Loucy (cell line): Measurements from ENCODE around the gene ZNF555.
"Not testable (repeated sequence)": the region's sequence is repeated elsewhere in the genome, so short reads cannot be mapped to it uniquely, and the experiment has no call there.

Experiments
- H2AFZ ChIP-seq: fragments of 200-600 bp; sonication (generic); 2 replicates; pipeline ENCODE4 v1.6.0; 2016; ENCODE audit warnings: antibody characterized with exemption, mild to moderate bottlenecking, low read length, moderate library complexity
- H3F3A ChIP-seq: fragments of 200-600 bp; 2 replicates; pipeline ENCODE4 v1.6.0; 2016; ENCODE audit warnings: antibody characterized with exemption, low read depth, mild to moderate bottlenecking
- H3K27me3 ChIP-seq: fragments of 200-600 bp; sonication (generic); 2 replicates; pipeline ENCODE4 v1.6.1; 2014; ENCODE audit warnings: low read length, mild to moderate bottlenecking; ENCODE audit not compliant: insufficient read depth, poor library complexity, severe bottlenecking
- H3K36me3 ChIP-seq: fragments of 200-600 bp; sonication (generic); 2 replicates; pipeline ENCODE4 v1.6.1; 2016; ENCODE audit warnings: low read length; ENCODE audit not compliant: insufficient read depth
- H3K4me1 ChIP-seq: fragments of 200-600 bp; sonication (generic); 2 replicates; pipeline ENCODE4 v1.5.1; 2014; ENCODE audit warnings: low read length, mild to moderate bottlenecking; ENCODE audit not compliant: insufficient read depth, poor library complexity, severe bottlenecking
- H3K4me2 ChIP-seq: fragments of 200-600 bp; sonication (generic); 2 replicates; pipeline ENCODE4 v1.6.0; 2014; ENCODE audit warnings: antibody characterized with exemption, low read length, low read depth, mild to moderate bottlenecking; ENCODE audit not compliant: poor library complexity, severe bottlenecking
- H3K4me3 ChIP-seq: fragments of 200-600 bp; sonication (generic); 2 replicates; pipeline ENCODE4 v1.5.1; 2014; ENCODE audit warnings: low read length, mild to moderate bottlenecking, mixed read lengths; ENCODE audit not compliant: poor library complexity, severe bottlenecking
- H3K79me2 ChIP-seq: fragments of 200-600 bp; sonication (generic); 2 replicates; pipeline ENCODE4 v1.6.1; 2014; ENCODE audit warnings: low read length; ENCODE audit not compliant: insufficient read depth
- H3K9ac ChIP-seq: fragments of 200-600 bp; sonication (generic); 2 replicates; pipeline ENCODE4 v1.6.0; 2014; ENCODE audit warnings: mild to moderate bottlenecking, low read depth, low read length, moderate library complexity; ENCODE audit not compliant: poor library complexity, severe bottlenecking
- H3K9me2 ChIP-seq: fragments of 200-600 bp; sonication (generic); replicated peaks from 2 replicates; pipeline ENCODE4 v1.6.1; 2016; ENCODE audit warnings: low read depth, low read length, mixed read lengths
- H3K9me3 ChIP-seq: fragments of 200-600 bp; sonication (generic); 2 replicates; pipeline ENCODE4 v1.6.1; 2014; ENCODE audit warnings: mild to moderate bottlenecking, antibody characterized with exemption, low read length, low read depth; ENCODE audit not compliant: insufficient read depth
- H4K20me1 ChIP-seq: fragments of 200-600 bp; sonication (generic); 2 replicates; pipeline ENCODE4 v1.6.0; 2014; ENCODE audit warnings: antibody characterized with exemption, low read length, mild to moderate bottlenecking; ENCODE audit not compliant: insufficient read depth, poor library complexity, severe bottlenecking
- EZH2phosphoT487 ChIP-seq: fragments of 200-600 bp; IDR thresholded peaks from 2 replicates; pipeline ENCODE4 v1.6.1; 2018; ENCODE audit warnings: antibody characterized with exemption, mild to moderate bottlenecking, moderate library complexity, borderline replicate concordance
- TF ChIP-seq, protein P1 (sequence below): fragments of 200-600 bp; sonication (generic); conservative IDR thresholded peaks from 2 replicates; pipeline ENCODE4 v1.5.1; 2014; ENCODE audit warnings: mild to moderate bottlenecking, antibody characterized with exemption, low read length

The ZNF555 gene

DNA sequence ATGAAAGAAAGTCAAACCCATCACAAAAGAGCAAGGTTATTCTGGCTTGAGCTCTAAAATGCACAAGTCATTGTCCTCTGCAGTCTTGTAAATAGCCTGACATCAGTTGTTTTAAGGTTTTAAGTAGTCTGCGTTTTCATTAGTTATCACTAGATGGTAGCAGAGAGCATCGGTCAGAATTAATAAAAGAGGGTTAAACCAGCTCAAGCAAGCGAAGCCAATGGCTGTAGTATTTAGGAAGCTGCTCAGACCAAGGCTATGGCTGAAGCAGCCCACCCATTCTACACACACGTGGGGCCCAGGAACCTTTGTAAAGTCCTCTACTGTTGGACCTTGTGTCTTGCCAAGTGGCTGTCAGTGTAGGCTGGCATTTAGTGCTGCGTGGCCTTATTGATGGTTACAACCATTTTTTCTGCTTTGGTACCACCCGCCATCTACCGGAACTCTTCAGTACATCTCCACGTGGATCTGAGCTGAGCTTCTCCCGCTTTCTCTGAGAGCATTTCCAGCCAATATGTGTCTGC lies 46.2 kb downstream of the ZNF555 start:
- no peaks in the 10 kb centered on the region for H3K9me2 ChIP-seq
- H3K36me3 ChIP-seq = no peaks in the 10 kb centered on the region
- H3K4me3 ChIP-seq = no peak overlapping the region
- peak overlapping the region; percentile 44 for H2AFZ ChIP-seq
- no peaks in the 10 kb centered on the region for H3K27me3 ChIP-seq
- no peaks in the 10 kb centered on the region for H3K79me2 ChIP-seq
- TF ChIP-seq, protein P1, sequence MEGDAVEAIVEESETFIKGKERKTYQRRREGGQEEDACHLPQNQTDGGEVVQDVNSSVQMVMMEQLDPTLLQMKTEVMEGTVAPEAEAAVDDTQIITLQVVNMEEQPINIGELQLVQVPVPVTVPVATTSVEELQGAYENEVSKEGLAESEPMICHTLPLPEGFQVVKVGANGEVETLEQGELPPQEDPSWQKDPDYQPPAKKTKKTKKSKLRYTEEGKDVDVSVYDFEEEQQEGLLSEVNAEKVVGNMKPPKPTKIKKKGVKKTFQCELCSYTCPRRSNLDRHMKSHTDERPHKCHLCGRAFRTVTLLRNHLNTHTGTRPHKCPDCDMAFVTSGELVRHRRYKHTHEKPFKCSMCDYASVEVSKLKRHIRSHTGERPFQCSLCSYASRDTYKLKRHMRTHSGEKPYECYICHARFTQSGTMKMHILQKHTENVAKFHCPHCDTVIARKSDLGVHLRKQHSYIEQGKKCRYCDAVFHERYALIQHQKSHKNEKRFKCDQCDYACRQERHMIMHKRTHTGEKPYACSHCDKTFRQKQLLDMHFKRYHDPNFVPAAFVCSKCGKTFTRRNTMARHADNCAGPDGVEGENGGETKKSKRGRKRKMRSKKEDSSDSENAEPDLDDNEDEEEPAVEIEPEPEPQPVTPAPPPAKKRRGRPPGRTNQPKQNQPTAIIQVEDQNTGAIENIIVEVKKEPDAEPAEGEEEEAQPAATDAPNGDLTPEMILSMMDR = peak; percentile 71
- no peak for TF ChIP-seq EZH2phosphoT487
- H3K9ac ChIP-seq = no peak overlapping the region
- peak overlapping the region; percentile 10 for H3K4me2 ChIP-seq
- H3K9me3 ChIP-seq = no peaks in the 10 kb centered on the region
- H3K4me1 ChIP-seq = no peaks in the 10 kb centered on the region
- no peaks in the 10 kb centered on the region for H3F3A ChIP-seq
- H4K20me1 ChIP-seq = no peaks in the 10 kb centered on the region

- H3K4me2 ChIP-seq = no peak overlapping the region
- H4K20me1 ChIP-seq = no peaks in the 10 kb centered on the region
- H3K4me3 ChIP-seq = no peak overlapping the region
- no peak overlapping the region for H3K9ac ChIP-seq
- no peak overlapping the region for H2AFZ ChIP-seq
- TF ChIP-seq, protein P1 = no peak
- H3K79me2 ChIP-seq = no peaks in the 10 kb centered on the region
- no peaks in the 10 kb centered on the region for H3K9me3 ChIP-seq
- no peaks in the 10 kb centered on the region for H3F3A ChIP-seq
- no peaks in the 10 kb centered on the region for H3K4me1 ChIP-seq
- no peaks in the 10 kb centered on the region for H3K36me3 ChIP-seq
- H3K27me3 ChIP-seq = no peaks in the 10 kb centered on the region
- H3K9me2 ChIP-seq = no peaks in the 10 kb centered on the region
These were observed 47.5 kb downstream of the ZNF555 start for GRCh38 chr19:2888731-2889224.

DNA sequence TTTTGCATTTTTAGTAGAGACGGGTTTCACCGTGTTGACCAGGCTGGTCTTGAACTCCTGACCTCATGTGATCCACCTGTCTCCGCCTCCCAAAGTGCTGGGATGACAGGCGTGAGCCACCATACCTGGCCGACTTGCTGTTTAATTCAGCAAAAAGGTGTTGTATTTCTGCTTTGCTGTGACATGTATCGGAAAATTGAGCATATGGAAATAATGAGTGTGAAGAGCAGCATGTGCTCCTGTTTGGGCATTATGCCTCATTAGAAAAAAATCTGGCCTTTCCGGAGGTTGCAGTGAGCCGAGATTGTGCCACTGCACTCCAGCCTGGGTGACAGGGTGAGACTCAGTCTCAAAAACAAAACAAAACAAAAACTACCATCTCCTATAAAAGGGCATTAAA lies 49.3 kb downstream of the ZNF555 start:
- H3K4me2 ChIP-seq, H3K36me3 ChIP-seq, H2AFZ ChIP-seq, H4K20me1 ChIP-seq, H3K9me3 ChIP-seq, H3K9ac ChIP-seq, H3K79me2 ChIP-seq, H3K27me3 ChIP-seq, H3K9me2 ChIP-seq, H3F3A ChIP-seq, H3K4me3 ChIP-seq, H3K4me1 ChIP-seq: not testable (repeated sequence)

DNA sequence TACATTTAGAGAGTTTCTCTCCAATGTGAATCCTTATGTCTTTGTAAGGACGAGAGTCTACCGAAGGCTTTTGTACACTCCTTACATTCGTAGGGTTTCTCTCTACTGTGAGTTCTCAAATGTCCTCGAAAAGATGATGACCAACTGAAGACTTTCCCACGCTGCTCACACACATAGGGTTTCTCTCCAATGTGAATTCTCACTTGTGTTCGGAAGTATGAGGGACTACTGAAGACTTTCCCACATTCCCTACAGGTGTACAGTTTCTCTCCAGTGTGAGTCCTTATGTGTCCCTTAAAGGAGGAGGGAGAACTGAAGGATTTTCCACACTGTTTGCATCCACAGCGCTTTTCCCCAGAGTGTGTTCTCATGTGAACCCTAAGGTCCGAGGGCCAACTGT lies 55.4 kb downstream of the ZNF555 start:
- no peak overlapping the region for H3K9ac ChIP-seq
- H3K79me2 ChIP-seq = peaks cover 8% of the 10 kb centered on the region; the same call in 1 of the 2 replicates
- no peaks in the 10 kb centered on the region for H3K27me3 ChIP-seq
- no peaks in the 10 kb centered on the region for H3F3A ChIP-seq
- peaks cover 2% of the 10 kb centered on the region for H3K4me1 ChIP-seq
- H3K36me3 ChIP-seq = no peaks in the 10 kb centered on the region
- no peak overlapping the region for H3K4me2 ChIP-seq
- no peak overlapping the region for H2AFZ ChIP-seq
- no peaks in the 10 kb centered on the region for H4K20me1 ChIP-seq
- no peaks in the 10 kb centered on the region for H3K9me3 ChIP-seq
- no peaks in the 10 kb centered on the region for H3K9me2 ChIP-seq
- TF ChIP-seq EZH2phosphoT487 = no peak
- TF ChIP-seq, protein P1 = no peak
- H3K4me3 ChIP-seq = no peak overlapping the region
